OCI-M2 (cell line): ENCODE data around the gene TMEM161A.
"Not testable (repeated sequence)": the region's sequence is repeated elsewhere in the genome, so short reads cannot be mapped to it uniquely, and the experiment has no call there.

ENCODE experiments used
- DNase-seq: peaks from one replicate; lab custom pipeline; 2025; ENCODE audit not compliant: unreplicated experiment; lab: John Stamatoyannopoulos, UW

TMEM161A gene

GRCh38 chr19:19138109-19138981, at the start of gene TMEM161A:
Gene TMEM161A, minus strand, starts transcription at chr19:19138478. Its CDS starts 50 bp downstream, at chr19:19138428.
- peak; percentile 95 for DNase-seq

DNA sequence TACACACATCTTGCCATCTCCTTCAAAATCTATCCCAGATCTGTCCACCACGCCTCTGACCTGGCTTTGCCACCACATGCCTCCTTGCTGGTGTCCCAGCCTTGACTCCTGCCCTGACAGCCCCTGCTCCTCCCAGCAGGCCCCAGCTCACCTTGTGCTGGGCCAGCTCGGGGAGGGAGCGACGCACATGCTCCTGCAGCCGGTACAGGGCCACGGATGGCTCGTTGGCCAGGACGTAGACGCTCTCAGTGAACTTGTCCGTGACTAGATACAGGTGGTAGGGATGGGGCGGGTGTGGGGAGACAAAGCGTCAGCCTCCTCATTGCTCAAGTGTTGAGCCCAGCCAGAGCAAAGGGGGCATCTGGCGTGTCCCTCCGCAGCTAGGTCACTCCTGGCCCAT, 48.5 kb upstream of the TMEM161A start:
- DNase-seq: no peak

DNA sequence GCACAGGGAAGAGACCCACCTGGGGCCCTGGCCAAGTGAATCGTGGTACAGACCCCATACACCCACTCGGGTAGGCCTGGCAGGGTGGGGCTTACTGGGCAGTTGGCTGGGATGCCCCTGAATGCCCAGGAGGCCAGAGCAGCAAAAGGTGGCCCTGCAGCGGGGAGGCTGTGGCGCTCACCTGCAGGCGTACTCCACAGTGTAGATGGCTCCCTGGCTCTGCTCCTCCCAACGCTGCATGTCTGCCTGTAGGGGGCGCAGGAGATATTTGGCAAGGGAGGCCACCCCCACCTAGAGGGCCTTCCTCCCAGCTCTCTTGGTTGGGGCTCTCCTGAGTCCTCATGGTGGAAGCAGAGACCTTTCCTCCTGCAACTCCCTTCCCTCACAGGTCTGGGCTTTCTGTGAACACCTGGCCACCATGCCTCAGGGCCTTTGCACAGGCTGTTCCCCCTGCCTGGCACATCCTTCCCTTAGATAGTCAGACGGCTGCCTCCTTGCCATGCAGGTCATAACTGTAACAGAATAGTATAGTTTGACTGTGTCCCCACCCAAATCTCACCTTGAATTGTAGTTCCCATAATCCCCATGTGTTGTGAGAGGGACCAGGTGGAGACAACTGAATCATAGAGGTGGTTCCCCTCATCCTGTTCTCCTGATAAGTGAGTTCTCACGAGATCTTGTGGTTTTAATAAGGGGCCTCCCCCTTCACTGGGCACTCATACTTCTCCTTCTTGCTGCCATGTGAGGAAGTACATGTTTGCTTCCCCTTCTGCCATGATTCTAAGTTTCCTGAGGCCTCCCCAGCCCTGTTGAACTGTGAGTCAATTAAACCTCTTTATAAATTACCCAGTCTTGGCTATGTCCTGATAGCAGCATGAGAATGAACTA, 47.8 kb upstream of the TMEM161A start:
- DNase-seq: no peak

DNA sequence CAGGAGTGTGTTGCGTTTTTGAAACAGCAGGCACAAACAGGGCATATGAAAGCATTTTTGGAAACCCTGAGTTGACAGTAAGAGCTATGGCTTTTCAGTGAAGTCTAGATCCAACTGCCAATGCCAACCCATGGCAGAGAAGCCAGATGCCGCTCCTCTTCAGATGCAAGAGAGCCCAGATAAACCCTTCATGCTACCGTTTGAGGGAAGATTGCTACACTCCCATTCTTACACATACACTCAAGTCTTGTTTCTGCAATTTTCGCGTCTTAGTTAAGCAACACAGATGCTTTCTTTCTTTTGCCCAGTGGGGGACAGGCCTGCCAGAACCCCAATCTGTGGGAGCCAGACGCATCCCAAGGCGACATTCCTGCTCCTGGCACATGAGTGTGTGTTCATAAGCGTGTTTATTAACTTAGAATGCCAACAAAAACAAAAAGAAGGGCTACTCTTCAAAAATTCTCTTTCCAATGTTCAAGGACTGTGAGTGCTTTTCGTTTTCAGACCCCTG, 43.3 kb upstream of the TMEM161A start:
- DNase-seq: no peak

GRCh38 chr19:19179548-19180441, 41.5 kb upstream of the TMEM161A start:
- DNase-seq: no peak

- no peak for DNase-seq
Observed at GRCh38 chr19:19176950-19177349, 38.7 kb upstream of the TMEM161A start.

DNA sequence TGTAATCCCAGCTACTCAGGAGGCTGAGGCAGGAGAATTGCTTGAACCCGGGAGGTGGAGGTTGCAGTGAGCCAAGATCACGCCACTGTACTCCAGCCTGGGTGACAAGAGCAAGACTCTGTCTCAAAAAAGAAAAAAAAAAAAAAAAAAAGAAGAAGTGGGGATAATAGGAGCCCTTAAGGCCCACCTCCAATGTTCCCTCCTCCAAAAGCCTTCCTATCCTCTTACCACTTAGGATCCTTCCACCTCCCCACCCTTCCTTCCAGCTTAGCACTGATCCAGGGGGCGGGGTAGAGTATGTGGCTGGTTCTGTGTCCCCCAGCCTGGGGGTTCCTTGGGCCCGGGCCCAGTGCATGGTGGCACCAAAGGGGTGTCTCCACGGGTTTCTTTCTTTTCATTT, 35.0 kb upstream of the TMEM161A start:
- not testable (repeated sequence) for DNase-seq

GRCh38 chr19:19171821-19172532, 33.7 kb upstream of the TMEM161A start:
- DNase-seq: no peak

DNA sequence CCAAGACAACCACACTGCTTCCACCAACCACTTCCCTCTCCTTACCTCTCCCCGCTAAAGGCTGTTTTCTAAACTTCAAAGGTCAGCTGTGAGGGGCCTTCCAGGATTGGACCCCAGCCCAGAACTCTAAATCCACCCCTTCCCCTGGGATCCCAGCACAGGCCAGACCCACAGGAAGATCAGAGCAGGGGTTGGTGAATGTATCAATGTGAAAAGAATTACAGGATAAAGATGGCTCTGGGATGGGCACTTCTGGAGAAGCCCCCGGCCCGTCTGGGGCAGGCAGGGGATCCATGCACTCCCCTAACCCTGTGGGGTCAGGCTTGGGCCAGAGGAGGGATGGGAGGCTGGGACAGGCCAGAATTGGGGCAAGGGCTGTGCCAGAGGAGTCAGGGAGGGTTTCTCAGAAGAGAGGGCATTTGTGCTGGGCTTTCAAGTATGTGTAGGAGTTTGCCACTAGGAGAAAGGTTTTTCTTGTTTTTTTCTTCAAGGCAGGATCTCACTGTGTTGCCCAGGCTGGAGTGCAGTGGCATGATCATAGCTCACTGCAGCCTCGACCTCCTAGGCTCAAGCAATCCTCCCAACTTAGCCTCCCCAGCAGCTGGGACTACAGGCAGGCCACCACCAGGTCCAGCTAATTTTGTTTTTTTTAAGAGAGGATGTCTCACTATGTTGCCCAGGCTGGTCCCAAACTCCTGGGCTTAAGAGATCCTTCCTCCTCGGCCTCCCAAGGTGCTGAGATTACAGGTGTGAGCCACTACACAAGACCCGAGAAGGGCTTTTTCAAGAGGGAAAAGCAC, 32.8 kb upstream of the TMEM161A start:
- DNase-seq: no peak

DNA sequence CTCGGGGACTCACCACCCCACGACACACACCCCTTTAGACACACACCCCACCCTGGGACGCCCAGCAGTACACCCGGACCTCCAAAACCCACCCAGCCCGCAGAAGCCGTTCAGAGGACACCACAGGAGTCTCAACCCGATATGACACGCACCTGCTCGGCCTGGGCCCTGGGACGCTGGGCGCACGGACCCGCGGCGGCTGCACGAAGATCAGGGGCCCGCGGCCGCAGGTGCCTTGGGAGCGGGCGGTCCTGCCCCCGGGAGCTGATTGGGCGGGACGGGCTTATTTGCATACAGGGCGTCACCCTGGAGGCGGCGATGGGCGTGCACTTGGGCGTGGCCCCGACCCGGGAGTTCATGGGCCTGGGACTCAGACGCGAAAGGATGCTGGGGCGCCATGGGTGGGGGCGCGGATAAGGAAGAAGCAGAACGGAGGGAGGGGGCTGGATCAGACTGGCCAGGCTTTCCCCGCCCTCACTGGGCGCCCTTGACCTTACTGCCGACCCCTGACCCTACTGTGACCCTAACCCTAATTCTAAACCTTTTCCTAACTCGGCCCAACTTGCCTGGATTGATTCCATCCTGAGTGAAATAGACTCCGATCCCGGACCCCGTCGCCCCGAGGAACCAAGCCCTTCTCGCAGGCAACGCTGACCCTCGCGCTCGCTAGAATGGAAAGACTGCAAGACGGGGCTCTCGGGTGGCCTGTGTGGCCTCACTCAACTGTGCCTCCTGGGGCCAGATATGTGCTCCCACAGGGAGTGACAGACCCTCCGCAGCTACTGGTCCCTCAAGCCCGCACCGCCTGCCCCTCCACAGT, 32.0 kb upstream of the TMEM161A start, which contains the start of gene MEF2B:
Gene MEF2B (minus strand): TSS at position 211 of the 820 bp plus-strand sequence. CDS start 19,528 bp downstream, outside the sequence.
- no peak for DNase-seq

DNA sequence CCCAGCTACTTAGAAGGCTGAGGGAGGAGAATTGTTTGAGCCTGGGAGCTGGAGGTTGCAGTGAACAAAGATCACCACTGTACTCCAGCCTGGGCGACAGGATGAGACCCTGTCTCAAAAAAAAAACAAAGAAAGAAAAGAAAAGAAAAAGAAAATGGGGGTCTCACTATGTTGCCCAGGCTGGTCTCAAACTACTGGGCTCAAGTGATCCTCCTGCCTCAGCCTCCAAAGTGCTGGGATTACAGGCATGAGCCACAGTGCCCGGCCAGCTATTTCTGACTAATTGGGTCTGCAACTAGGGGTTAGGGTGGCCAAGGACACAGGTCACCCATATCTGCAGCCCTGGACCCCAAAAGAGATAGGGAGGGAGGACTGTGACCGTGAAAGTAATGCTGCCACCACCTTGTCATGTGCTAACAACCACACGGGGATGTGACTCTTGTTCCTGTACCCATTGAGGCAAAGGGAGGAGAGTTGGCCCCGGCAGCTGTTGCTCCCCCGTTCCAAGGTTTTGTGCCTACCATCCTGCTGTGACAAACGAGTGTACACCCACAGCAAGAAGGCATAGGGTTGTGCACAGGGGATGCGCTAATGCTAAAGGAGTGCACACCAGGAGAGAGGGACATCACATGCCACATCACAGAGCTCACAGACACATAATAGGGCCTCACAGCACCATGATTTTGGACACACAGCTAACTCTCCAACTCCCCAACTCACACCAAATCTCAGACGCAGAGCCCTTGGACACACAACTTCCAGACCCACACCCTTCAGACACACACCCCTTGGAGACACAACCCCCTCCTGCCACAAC, 31.2 kb upstream of the TMEM161A start:
- no peak for DNase-seq

DNA sequence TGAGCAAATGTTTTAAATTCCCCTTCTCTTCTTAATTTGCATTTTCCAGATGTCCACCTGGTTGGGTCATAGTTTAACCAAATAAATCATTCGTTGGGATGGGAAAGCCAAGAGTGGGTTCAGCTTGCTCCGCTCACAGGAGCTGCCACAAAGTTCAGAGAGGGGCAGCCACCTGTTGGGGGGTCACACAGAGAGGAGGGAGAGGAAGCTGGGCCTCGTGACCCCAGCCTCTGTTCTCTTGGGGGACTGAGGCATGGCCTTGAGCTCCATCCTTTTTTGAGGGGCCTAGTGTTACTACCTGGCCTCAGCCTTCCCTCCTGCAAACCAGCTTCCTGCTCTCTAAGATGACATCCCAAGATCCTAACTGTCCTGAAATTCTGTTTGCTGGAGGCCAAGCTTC, 29.3 kb upstream of the TMEM161A start:
- DNase-seq: no peak

GRCh38 chr19:19165396-19165795, 27.1 kb upstream of the TMEM161A start:
- DNase-seq: no peak

GRCh38 chr19:19162495-19162894, 24.2 kb upstream of the TMEM161A start:
- no peak for DNase-seq

- no peak for DNase-seq
Observed at GRCh38 chr19:19160461-19161035, 22.3 kb upstream of the TMEM161A start.

DNA sequence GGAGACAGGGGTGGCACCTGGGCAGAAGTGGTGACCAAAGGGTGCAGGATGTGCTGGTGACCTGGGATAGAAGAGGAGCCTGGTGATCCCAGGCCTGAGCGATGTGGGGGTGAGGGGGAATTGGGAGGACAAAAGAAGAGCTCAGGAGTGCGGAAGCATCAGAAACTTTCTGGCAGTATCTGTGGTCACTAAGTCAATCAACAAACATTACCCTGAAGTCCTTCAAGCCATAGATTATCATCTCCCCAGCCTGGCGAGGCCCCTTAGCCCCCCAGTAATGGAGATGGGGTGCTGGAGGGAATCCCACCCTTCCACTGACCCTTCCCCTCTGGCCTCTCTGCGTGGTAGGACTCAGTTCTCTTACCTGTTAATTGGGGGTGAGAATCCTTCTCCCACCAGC, 21.3 kb upstream of the TMEM161A start:
- DNase-seq: no peak

GRCh38 chr19:19157808-19158207, 19.5 kb upstream of the TMEM161A start:
- DNase-seq: no peak
